ENCODE measurements around the gene CLMP. TPM values are rescaled to one million over a fixed set of nuclear protein-coding genes. Genes with fewer than 3 reads are reported as not detected.

Gene CLMP
- total RNA-seq, 4 donors from 2014 or later = 169 to 215 (median 197) TPM

GRCh38 chr11:123072332-123072761, 122.7 kb downstream of the CLMP start:
- 64% methylated on average over 2 of the region's 2 CpGs for WGBS
- no peak for DNase-seq (ENCODE audit: extremely low spot score)
- H3K27ac ChIP-seq (replicated peaks in 1 of 4) = peak overlapping the region in 2 of 4 donors; percentile 13 to 68
- no peak for TF ChIP-seq POLR2AphosphoS5 (IDR thresholded peaks at IDR 0.05)
- TF ChIP-seq EP300 (IDR thresholded peaks at IDR 0.05) = no peak
- TF ChIP-seq CTCF (IDR thresholded peaks at IDR 0.05) = no peak
- TF ChIP-seq POLR2A (IDR thresholded peaks at IDR 0.05; ENCODE audit: low read depth) = no peak
- H3K4me3 ChIP-seq = no peak overlapping the region
- no peaks in the 10 kb centered on the region for H3K9me3 ChIP-seq
- intact Hi-C loops (cut with DNase I) = no loop called here
- H3K36me3 ChIP-seq = peaks cover 0 to 52% (median 27%) of the 10 kb centered on the region in 4 donors
- peaks cover 4 to 48% (median 39%) of the 10 kb centered on the region in 4 donors for H3K4me1 ChIP-seq
- H3K27me3 ChIP-seq = no peaks in the 10 kb centered on the region

DNA sequence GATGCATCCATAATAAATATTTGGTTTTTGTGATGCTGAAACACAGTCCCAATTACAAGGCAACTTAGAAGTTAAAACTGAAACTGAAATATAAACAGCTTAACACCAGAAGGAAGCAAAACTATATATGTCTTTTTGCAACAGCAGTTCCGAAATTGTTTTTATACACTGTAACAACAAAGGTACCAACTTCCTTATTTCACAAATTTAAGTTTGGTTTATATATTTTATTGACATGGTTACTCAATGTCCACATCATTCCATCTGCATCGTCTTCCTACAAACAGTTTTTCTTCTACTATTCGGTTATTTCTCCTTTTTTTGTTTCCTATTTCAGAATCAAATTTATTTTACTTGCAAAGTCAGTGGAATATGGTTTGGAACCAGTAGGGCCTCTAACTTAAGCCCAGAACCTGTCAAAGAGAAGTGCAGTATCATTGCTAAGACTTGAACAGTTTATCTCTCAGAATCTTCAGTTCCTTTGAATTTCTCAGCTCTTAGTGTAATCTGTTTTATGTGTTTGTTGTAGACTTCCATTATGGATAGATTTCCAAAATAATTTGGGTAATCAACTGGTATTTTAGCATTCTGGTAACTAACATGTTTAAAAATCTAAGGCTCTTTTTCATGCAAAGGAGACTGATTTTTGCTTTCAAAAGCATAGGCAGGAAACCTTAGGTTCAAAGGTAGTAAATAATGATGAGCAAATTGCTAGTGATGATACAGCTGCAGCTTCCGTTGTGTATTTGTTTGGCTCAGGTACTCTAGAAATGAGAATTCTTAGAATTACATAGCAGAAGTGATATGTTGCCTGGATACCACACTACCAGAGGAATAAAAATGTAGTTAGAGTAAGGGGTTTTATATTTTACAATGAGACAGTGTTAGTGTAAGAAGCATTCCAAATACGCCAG, 124.9 kb downstream of the CLMP start:
- H3K27ac ChIP-seq (replicated peaks in 1 of 4) = peak overlapping the region; percentile 30 to 68 (median 55)
- peak overlapping the region; percentile 5 to 30 (median 15) for H3K4me3 ChIP-seq
- DNase-seq (ENCODE audit: extremely low spot score) = no peak
- intact Hi-C loops (cut with DNase I) = loop anchor here (5.0 kb wide), 1 partner anchor 37 kb away; no protein-coding TSS in a partner anchor
- H3K27me3 ChIP-seq = no peaks in the 10 kb centered on the region
- TF ChIP-seq POLR2A (IDR thresholded peaks at IDR 0.05; ENCODE audit: low read depth) = no peak
- TF ChIP-seq POLR2AphosphoS5 (IDR thresholded peaks at IDR 0.05) = no peak
- TF ChIP-seq EP300 (IDR thresholded peaks at IDR 0.05) = no peak
- TF ChIP-seq CTCF (IDR thresholded peaks at IDR 0.05) = no peak
- H3K9me3 ChIP-seq = no peaks in the 10 kb centered on the region
- H3K36me3 ChIP-seq = peaks cover 0 to 41% (median 20%) of the 10 kb centered on the region in 4 donors
- H3K4me1 ChIP-seq = peaks cover 4 to 59% (median 40%) of the 10 kb centered on the region in 4 donors
- WGBS = 30% methylated on average over 5 of the region's 5 CpGs

DNA sequence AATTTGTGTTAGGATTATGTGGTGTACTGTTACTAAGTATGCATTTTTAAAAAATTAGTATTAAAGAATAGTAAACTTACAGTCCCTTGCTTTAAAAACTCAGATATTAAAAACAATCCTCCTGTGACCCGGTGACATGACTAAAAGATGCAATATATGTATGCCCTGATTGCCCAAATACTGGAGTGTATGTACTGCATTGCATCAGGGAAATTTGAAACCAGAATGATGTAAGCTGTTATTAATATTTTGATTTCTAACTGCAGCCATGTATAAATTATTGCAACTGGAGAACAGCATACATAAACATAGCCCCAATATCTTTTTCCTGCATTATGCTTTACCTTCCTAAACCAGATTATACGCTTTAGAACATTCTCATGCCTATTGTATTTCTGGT, 129.4 kb downstream of the CLMP start:
- no peaks in the 10 kb centered on the region for H3K9me3 ChIP-seq
- TF ChIP-seq POLR2AphosphoS5 (IDR thresholded peaks at IDR 0.05) (peak in 1 of 2 donors; percentile 6), EP300 (IDR thresholded peaks at IDR 0.05) (no peak)
- H3K4me1 ChIP-seq = peaks cover 14 to 60% (median 47%) of the 10 kb centered on the region in 4 donors
- DNase-seq (ENCODE audit: extremely low spot score) = no peak
- H3K4me3 ChIP-seq = no peak overlapping the region
- intact Hi-C loops (cut with DNase I) = loop anchor here (5.0 kb wide), 1 partner anchor 42 kb away; no protein-coding TSS in a partner anchor
- H3K27ac ChIP-seq (replicated peaks in 1 of 4) = no peak overlapping the region
- no peaks in the 10 kb centered on the region for H3K27me3 ChIP-seq
- peaks cover 0 to 6% (median 2%) of the 10 kb centered on the region in 4 donors for H3K36me3 ChIP-seq
- 89% methylated on average over 2 of the region's 2 CpGs for WGBS

GRCh38 chr11:123063826-123064657, 131.0 kb downstream of the CLMP start:
- WGBS = 26% methylated on average over 9 of the region's 9 CpGs
- intact Hi-C loops (cut with DNase I) = no loop called here
- Histone ChIP-seq H3K4me1 (peaks cover 26 to 60% (median 47%) of the 10 kb centered on the region in 4 donors), H3K4me3 (peak overlapping the region; percentile 69 to 93 (median 84)), H3K9me3 (no peaks in the 10 kb centered on the region), H3K27ac (replicated peaks in 1 of 4) (peak overlapping the region; percentile 97 to 100 (median 100)), H3K27me3 (no peaks in the 10 kb centered on the region), H3K36me3 (peaks cover 15 to 21% (median 18%) of the 10 kb centered on the region in 4 donors)
- DNase-seq (ENCODE audit: extremely low spot score) = no peak
- no peak for TF ChIP-seq POLR2A (IDR thresholded peaks at IDR 0.05; ENCODE audit: low read depth)
- TF ChIP-seq EP300 (IDR thresholded peaks at IDR 0.05) = no peak
- no peak for TF ChIP-seq POLR2AphosphoS5 (IDR thresholded peaks at IDR 0.05)
- no peak for TF ChIP-seq CTCF (IDR thresholded peaks at IDR 0.05)

All from esophagus muscularis mucosa (tissue), 4 donors.